IMR-90 (cell line): ENCODE measurements around the gene SERPINA1. TPM values are rescaled to one million over a fixed set of nuclear protein-coding genes. Genes with fewer than 3 reads are reported as not detected.
"Not testable (repeated sequence)": the region's sequence is repeated elsewhere in the genome, so short reads cannot be mapped to it uniquely, and the experiment has no call there.

Experiments used
- ATAC-seq: fragments of 200-7000 bp; cut with Tn5 transposase; 2 replicates; pipeline ENCODE4 v1.9.1; 2020; ENCODE audit warnings: low read depth, mild to moderate bottlenecking, moderate library complexity
- BruUV-seq: library from RNA; stranded (reverse); fragments of 400-500 nt; replicated peaks from 2 replicates; lab custom pipeline; 2021; lab: Mats Ljungman, UMichigan
- CTCF ChIA-PET: fragments of 300-600 bp; formaldehyde crosslinking; extraction: SDS; loops from one replicate; lab custom pipeline; 2021; ENCODE audit warnings: antibody characterized with exemption; lab: Yijun Ruan, JAX
- POLR2A ChIA-PET: fragments of 300-600 bp; sonication (Branson Sonifier 250); formaldehyde crosslinking; loops from one replicate; lab custom pipeline; 2022; ENCODE audit warnings: antibody characterized with exemption; ENCODE audit not compliant: unreplicated experiment; lab: Charles Lee
- DNase-seq: peaks from one replicate; pipeline ENCODE4 v3.0.0; 2013
- H2AFZ ChIP-seq: replicated peaks from 2 replicates; pipeline ENCODE3; 2013; ENCODE audit warnings: low read length, mild to moderate bottlenecking; ENCODE audit not compliant: poor library complexity
- H2AK5ac ChIP-seq: 2 replicates; pipeline ENCODE4 v1.6.1; 2013; ENCODE audit warnings: low read depth, low read length, inconsistent platforms
- H2AK9ac ChIP-seq: replicated peaks from 2 replicates; pipeline ENCODE3; 2013; ENCODE audit warnings: mild to moderate bottlenecking, low read depth, low read length, moderate library complexity; ENCODE audit not compliant: poor library complexity
- H2BK120ac ChIP-seq: 2 replicates; pipeline ENCODE4 v1.6.1; 2013; ENCODE audit warnings: low read depth, low read length, inconsistent platforms
- H2BK15ac ChIP-seq: 3 replicates; pipeline ENCODE4 v1.6.1; 2013; ENCODE audit warnings: low read depth, low read length, inconsistent platforms
- H2BK20ac ChIP-seq: 2 replicates; pipeline ENCODE4 v1.6.1; 2013; ENCODE audit warnings: low read depth, mild to moderate bottlenecking, inconsistent platforms, low read length, moderate library complexity
- H2BK5ac ChIP-seq: 2 replicates; pipeline ENCODE4 v1.6.1; 2013; ENCODE audit warnings: mild to moderate bottlenecking, low read depth, low read length, inconsistent platforms; ENCODE audit not compliant: poor library complexity, severe bottlenecking
- H3K14ac ChIP-seq: replicated peaks from 2 replicates; pipeline ENCODE4 v1.6.1; 2013; ENCODE audit warnings: low read depth, low read length, inconsistent platforms
- H3K18ac ChIP-seq: 2 replicates; pipeline ENCODE4 v1.6.1; 2013; ENCODE audit warnings: low read depth, low read length, control low read depth
- H3K23ac ChIP-seq: 2 replicates; pipeline ENCODE4 v1.6.1; 2013; ENCODE audit warnings: low read depth, low read length, inconsistent platforms
- H3K27ac ChIP-seq: 2 replicates; pipeline ENCODE4 v1.5.1; 2013; ENCODE audit warnings: mild to moderate bottlenecking, control low read depth, low read length; ENCODE audit not compliant: insufficient read depth
- H3K27me3 ChIP-seq: 2 replicates; pipeline ENCODE4 v1.6.1; 2013; ENCODE audit warnings: low read length; ENCODE audit not compliant: control insufficient read depth, insufficient read depth
- H3K36me3 ChIP-seq: 2 replicates; pipeline ENCODE4 v1.6.1; 2013; ENCODE audit warnings: low read length, mixed read lengths; ENCODE audit not compliant: control insufficient read depth, insufficient read depth
- H3K4ac ChIP-seq: 2 replicates; pipeline ENCODE4 v1.6.1; 2013; ENCODE audit warnings: low read depth, low read length, inconsistent platforms
- H3K4me1 ChIP-seq: 2 replicates; pipeline ENCODE4 v1.6.1; 2013; ENCODE audit warnings: low read length, mixed read lengths; ENCODE audit not compliant: control insufficient read depth, insufficient read depth
- H3K4me2 ChIP-seq: 2 replicates; pipeline ENCODE4 v1.6.1; 2013; ENCODE audit warnings: low read depth, mild to moderate bottlenecking, control low read depth, low read length, moderate library complexity
- H3K4me3 ChIP-seq: 2 replicates; pipeline ENCODE4 v1.5.1; 2013; ENCODE audit warnings: low read depth, mild to moderate bottlenecking, control low read depth, low read length, moderate library complexity; ENCODE audit not compliant: insufficient read depth
- H3K56ac ChIP-seq: 2 replicates; pipeline ENCODE4 v1.6.1; 2013; ENCODE audit warnings: low read length, inconsistent platforms; ENCODE audit not compliant: insufficient read depth; ENCODE audit errors: extremely low read depth
- H3K79me1 ChIP-seq, 2 experiments: 2 replicates each; pipeline ENCODE4 v1.6.1; 2013; ENCODE audit warnings: low read length in 2 of 2, inconsistent platforms in 1 of 2, low read depth in 1 of 2
- H3K9ac ChIP-seq: 2 replicates; pipeline ENCODE4 v1.6.1; 2013; ENCODE audit warnings: low read depth, low read length, control low read depth
- H3K9me1 ChIP-seq: 2 replicates; pipeline ENCODE4 v1.6.1; 2013; ENCODE audit warnings: low read length, inconsistent platforms; ENCODE audit not compliant: insufficient read depth
- H3K9me3 ChIP-seq: 2 replicates; pipeline ENCODE4 v1.6.1; 2013; ENCODE audit warnings: low read length; ENCODE audit not compliant: control insufficient read depth, insufficient read depth
- H4K20me1 ChIP-seq: 2 replicates; pipeline ENCODE4 v1.6.1; 2013; ENCODE audit warnings: low read length, inconsistent platforms; ENCODE audit not compliant: insufficient read depth
- H4K5ac ChIP-seq: 2 replicates; pipeline ENCODE4 v1.6.1; 2013; ENCODE audit warnings: mild to moderate bottlenecking, low read depth, low read length, control low read depth
- H4K8ac ChIP-seq, 2 experiments: 2 replicates each; pipeline ENCODE4 v1.6.1; 2013; ENCODE audit warnings: low read depth in 2 of 2, low read length in 2 of 2, control low read depth in 1 of 2, inconsistent platforms in 1 of 2
- H4K91ac ChIP-seq: 2 replicates; pipeline ENCODE4 v1.6.1; 2013; ENCODE audit warnings: low read depth, low read length, inconsistent platforms; ENCODE audit not compliant: insufficient read depth
- WGBS, 2 experiments: methylation state at CpG; one replicate each; pipeline versions ENCODE4 v1.1.5 to v1.1.7; 2013; ENCODE audit warnings: missing lambda C conversion rate in 2 of 2; ENCODE audit not compliant: insufficient read length in 1 of 2; ENCODE audit errors: extremely low coverage in 2 of 2; 5-methylcytosine and 5-hydroxymethylcytosine counted together
- dilution Hi-C: fragments of 300-500 bp; cut with HindIII; formaldehyde crosslinking; loops from one replicate; pipeline ENCODE4 v1.14.3; 2018; ENCODE audit warnings: low sequenced_read_pairs; ENCODE audit not compliant: unreplicated experiment
- in situ Hi-C: fragments of 300-500 bp; cut with MboI; formaldehyde crosslinking; loops from 3 replicates; pipeline ENCODE4 v1.14.3; 2019; ENCODE audit warnings: low sequenced_read_pairs, inconsistent platforms, mixed read lengths
- intact Hi-C: fragments of 100-400 bp; cut with micrococcal nuclease; formaldehyde crosslinking; loops from 2 replicates; pipeline ENCODE4 v1.10.0; 2022
- polyA plus RNA-seq, 3 experiments: library from polyadenylated mRNA; depleted of rRNA; stranded (reverse); fragments of >200 nt; gene quantifications; 2 replicates each; pipeline ENCODE4 v1.2.3, GENCODE V29; 2012; ENCODE audit warnings: low replicate concordance in 1 of 3
- total RNA-seq: library from RNA; depleted of rRNA; stranded (reverse); fragments of >200 nt; gene quantifications from 2 replicates; pipeline ENCODE4 v1.2.3, GENCODE V29; 2012

The SERPINA1 gene
- total and polyA plus RNA-seq, 2 of the 4 experiments (the other 2 are of a cell fraction) = 0.54 to 1.2 TPM

DNA sequence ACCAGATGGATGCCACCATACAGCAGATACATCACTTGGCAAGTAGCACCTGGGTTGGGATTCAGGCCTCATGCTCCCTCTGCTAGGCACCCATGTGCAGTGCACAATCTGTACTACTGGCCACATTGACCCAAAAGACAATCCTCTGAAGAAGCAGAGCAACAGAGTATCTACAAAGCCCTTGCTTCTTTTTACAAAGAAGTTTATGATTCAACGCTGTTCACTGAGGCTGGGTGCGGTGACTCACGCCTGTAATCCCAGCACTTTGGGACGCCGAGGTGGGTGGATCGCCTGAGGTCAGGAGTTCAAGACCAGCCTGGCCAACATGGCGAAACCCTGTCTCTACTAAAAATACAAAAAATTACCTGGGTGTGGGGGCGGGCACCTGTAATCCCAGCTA, 34.2 kb downstream of the SERPINA1 start:
- H3K36me3 ChIP-seq, in situ Hi-C loops, H3K4me2 ChIP-seq, POLR2A ChIA-PET, dilution Hi-C loops, H3K14ac ChIP-seq, H3K27me3 ChIP-seq, H2AK5ac ChIP-seq, H4K91ac ChIP-seq, H3K23ac ChIP-seq, H2AK9ac ChIP-seq, CTCF ChIA-PET, H3K4ac ChIP-seq, H2BK120ac ChIP-seq, H3K9ac ChIP-seq, H2BK15ac ChIP-seq, H3K56ac ChIP-seq, H4K8ac ChIP-seq, H3K4me1 ChIP-seq, H3K27ac ChIP-seq, H3K4me3 ChIP-seq, intact Hi-C loops, H2BK5ac ChIP-seq, H3K9me3 ChIP-seq, H2BK20ac ChIP-seq, H4K5ac ChIP-seq, BruUV-seq, H2AFZ ChIP-seq, H3K79me1 ChIP-seq, H3K9me1 ChIP-seq, DNase-seq, ATAC-seq, H3K18ac ChIP-seq, H4K20me1 ChIP-seq: not testable (repeated sequence)
- WGBS, 2 experiments = 100% methylated on average over 1 of the region's 8 CpGs; no CpG with 5 or more reads in 1 of the 2 experiments
